ENCODE measurements around the gene VAV3.
"Not testable (repeated sequence)": the region's sequence is repeated elsewhere in the genome, so short reads cannot be mapped to it uniquely, and the experiment has no call there.

VAV3 gene

DNA sequence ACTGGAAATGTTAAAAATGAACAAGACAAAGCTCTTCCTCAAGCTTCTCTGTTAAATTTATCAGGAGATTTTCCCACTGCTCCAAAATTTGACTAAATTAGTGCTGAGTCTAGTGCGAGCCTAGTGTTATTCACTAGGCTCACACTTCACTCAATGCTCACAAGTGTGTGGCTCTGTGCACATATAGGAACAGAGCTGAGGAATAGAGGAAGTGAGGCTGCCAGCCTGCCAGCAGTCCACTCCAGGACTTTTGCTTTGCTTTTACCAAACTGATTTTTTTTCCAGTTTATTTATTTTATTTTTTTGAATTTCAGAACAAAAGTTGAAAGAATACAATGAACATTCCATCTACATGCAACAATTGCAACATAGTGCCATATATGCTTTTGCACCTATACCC, 87.2 kb downstream of the VAV3 start:
- peak; percentile 64 for DNase-seq

DNA sequence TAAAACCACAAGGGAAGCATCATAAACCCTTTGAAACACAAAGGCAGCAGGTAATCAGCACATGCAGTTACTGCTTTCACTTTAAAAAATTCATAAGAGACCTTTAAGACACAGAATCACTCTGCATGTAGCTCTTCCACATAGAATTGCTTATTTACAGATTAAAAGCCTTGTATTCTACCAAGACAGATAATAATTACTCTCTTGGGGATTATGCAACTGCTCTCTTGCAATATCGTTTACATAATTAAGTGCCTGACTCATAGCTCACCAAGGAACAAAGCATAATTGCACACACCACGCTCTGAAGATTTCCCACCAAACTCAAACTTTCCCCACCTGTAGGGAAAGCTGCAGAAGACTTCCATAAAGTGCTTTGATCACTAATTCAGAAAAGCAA, 87.9 kb downstream of the VAV3 start:
- peak; percentile 83 for DNase-seq

DNA sequence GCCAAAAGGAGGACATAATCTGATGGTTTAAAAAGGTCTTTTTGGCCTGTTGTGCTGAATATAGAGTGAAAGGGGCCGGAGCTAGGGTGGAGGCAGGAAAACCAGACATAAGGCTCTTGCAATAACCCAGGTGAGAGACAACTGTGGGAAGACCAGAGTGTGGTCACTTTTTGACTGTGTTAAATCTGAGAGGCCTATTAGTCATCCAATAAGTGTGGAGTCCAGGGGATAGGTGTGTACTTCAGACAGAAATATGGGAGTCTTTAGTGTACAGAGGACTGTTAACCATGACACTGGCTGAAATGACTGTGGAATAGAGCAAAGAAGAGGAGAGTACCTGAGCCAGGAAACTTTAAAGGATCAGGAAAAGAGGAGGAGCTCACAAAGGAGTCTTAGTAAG, 89.3 kb downstream of the VAV3 start:
- DNase-seq: no peak

GRCh38 chr1:107874221-107874620, 90.8 kb downstream of the VAV3 start:
- DNase-seq: peak; percentile 22

GRCh38 chr1:107871687-107872395, 93.1 kb downstream of the VAV3 start:
- peak; percentile 46 for DNase-seq

- no peak for DNase-seq
Observed at GRCh38 chr1:107871259-107871658, 93.7 kb downstream of the VAV3 start.

DNA sequence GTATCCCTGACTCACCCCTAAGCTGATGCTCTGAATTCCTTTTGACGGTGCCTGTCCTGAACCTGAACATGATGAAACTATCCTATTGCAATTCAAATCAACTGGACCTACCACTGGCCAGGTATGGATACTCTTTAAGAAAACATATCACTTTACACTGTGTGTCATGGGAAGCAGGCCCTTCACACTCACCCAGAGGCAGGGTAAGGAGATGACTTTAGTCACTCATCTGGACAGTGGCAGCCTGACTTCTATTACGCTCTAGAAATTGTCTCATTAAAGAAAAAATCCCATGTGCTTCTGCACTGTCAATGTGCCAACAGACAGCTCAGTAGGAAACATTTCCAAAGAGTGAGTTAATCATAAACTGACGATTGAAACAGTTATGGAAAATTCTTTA, 94.3 kb downstream of the VAV3 start:
- DNase-seq: no peak

DNA sequence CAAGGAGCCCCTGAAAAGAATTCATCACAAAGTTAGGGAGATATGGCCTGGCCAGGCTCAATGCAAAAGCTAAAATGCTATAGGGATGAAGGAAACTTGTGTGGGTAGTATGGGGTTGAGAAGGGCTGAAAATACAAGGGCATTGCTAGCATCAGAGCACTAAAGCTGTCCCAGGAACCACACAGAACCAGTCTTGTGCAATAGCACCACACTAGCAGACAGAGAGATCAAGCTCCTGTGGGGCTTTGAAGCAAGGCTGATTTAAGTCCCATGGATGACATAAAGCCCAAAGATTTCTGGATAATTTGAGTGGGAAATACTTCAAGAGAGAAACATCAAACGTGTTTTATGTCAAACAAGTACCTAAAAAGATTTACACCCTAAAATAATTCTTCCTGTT, 97.1 kb downstream of the VAV3 start:
- no peak for DNase-seq

DNA sequence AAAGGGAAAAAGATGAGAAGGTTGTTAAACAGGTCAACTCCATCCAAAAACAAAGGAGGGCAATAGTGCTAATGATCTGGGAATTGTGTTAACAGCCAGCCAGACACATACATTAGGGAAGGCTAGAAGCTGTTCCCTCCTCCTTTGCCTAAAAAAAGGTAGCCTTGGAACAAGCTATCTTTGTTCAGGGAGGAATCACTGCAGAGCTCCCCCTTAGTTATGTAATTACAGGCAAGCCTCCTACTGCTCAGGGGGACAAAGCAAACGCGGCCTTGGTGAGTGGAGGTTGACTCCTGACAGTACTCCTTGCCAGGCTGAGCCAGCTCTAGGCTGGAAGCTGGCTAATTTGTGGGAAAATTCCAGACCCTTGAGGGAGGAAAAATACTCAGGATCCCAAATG, 97.6 kb downstream of the VAV3 start:
- DNase-seq: no peak

GRCh38 chr1:107866870-107867269, 98.1 kb downstream of the VAV3 start:
- no peak for DNase-seq

- DNase-seq: no peak
Observed at GRCh38 chr1:107865627-107866026, 99.4 kb downstream of the VAV3 start.

- no peak for DNase-seq
Observed at GRCh38 chr1:107863342-107863741, 101.6 kb downstream of the VAV3 start.

- DNase-seq: no peak
Observed at GRCh38 chr1:107862064-107862463, 102.9 kb downstream of the VAV3 start.

GRCh38 chr1:107858323-107858722, 106.7 kb downstream of the VAV3 start:
- no peak for DNase-seq

DNA sequence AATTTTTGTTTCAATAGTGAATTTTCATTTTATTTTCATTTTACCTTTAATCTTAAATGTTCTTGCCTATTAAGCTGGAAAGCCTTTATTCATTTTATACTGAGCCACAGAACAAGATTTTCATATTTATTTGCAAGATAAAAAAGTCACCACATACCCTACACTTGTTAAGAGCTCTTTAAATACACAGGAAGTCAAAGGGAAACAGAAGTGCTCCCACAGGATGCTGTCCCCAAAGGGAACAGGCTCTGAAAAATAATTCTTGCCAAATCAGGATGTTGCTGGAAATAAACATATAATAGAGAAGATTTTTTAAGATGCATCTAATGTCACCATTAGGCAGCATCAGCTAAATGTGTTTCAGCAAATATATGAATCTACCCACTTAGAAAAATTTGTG, 113.6 kb downstream of the VAV3 start:
- no peak for DNase-seq

DNA sequence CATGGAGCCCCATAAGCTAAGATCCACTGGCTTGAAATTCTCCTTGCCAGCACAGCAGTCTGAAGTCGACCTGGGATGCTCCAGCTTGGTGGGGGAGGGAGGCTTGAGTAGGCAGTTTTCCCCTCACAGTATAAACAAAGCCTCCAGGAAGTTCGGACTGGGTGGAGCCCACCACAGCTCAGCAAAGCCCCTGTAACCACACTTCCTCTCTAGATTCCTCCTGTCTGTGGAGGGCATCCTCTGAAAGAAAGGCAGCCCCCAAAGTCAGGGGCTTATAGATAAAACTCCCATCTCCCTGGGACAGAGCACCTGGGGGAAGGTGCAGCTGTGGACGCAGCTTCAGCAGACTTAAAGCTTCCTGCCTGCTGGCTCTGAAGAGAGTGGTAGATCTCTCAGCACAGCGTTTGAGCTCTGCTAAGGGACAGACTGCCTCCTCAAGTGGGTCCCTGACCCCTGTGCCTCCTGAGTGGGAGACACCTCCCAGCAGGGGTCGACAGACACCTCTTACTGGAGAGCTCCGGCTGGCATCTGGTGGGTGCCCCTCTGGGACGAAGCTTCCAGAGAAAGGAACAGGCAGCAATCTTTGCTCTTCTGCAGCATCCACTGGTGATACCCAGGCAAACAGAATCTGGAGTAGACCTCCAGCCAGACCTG, 120.3 kb downstream of the VAV3 start:
- not testable (repeated sequence) for DNase-seq

DNA sequence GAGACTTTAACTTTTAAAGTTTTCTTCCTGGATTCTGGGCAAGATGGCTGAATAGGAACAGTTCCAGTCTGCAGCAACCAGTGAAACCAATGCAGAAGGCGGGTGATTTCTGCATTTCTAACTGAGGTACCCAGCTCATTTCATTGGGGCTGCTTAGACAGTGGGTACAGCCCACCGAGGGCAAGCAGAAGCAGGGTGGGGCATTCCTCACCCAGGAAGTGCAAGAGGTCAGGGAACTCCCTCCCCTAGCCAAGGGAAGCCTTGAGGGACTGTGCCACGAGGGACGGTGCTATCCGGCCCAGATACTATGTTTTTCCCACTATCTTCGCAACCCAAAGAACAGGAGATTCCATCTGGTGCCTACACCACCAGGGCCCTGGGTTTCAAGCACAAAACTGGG, 121.0 kb downstream of the VAV3 start:
- DNase-seq: peak; percentile 30

- no peak for DNase-seq
Observed at GRCh38 chr1:107842241-107842640, 122.7 kb downstream of the VAV3 start.

DNA sequence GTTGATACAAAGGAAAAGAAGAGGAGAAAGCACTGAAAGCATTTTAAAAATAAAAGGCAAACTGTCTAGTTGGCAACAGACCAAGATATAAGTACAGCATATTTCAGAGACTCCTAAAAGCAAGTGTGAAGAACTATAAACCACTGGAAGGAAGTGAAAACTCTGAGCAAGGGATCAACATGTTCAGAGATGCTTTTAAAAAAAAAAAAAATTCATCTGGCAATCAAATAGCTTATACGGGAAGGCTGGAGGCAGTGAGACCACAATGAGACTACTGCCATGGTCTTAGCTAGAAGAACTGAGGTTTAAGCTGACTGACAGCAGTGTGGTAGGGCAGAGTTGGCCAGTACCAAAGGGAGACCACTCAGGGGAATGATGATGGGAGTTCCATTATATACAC, 124.3 kb downstream of the VAV3 start:
- DNase-seq: no peak

GRCh38 chr1:107838056-107838455, 126.9 kb downstream of the VAV3 start:
- no peak for DNase-seq

DNA sequence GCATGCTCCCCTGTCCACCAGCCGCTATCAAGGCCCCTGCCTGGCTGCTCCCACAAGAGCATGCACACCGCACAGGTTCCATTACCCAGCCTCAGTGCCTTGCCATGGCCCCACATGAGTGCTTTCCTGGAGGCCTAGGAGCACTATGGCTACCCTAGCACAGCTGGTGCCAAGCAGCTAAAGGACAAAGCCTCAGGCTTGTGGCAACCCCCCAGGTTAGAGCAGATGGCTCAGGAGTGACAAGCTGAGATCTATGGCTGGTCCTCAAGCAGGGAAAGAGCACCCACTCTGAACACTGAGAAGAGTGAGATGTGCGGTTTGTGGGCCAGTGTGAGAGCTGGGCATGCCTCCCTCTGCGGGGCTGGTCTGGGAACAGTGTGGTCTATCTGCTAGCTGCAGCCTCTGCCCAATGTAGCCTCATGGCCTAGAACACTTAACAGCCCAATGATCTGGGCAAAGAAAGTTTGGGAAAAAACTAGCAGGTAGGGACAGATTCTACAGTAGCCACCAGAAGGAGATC, 129.8 kb downstream of the VAV3 start:
- DNase-seq: no peak

GRCh38 chr1:107833061-107833460, 131.9 kb downstream of the VAV3 start:
- DNase-seq: no peak

- DNase-seq: no peak
Observed at GRCh38 chr1:107831921-107832320, 133.1 kb downstream of the VAV3 start.

- no peak for DNase-seq
Observed at GRCh38 chr1:107830526-107830925, 134.5 kb downstream of the VAV3 start.

GRCh38 chr1:107830075-107830474, 134.9 kb downstream of the VAV3 start:
- no peak for DNase-seq

All from inflammatory macrophage treated with lipopolysaccharide for 4 hours (primary cell).